ENCODE measurements around the gene OR2W1. TPM values are rescaled to one million over a fixed set of nuclear protein-coding genes. Genes with fewer than 3 reads are reported as not detected.

OR2W1 gene
- total RNA-seq, 2 experiments from 2014 or later: not detected

DNA sequence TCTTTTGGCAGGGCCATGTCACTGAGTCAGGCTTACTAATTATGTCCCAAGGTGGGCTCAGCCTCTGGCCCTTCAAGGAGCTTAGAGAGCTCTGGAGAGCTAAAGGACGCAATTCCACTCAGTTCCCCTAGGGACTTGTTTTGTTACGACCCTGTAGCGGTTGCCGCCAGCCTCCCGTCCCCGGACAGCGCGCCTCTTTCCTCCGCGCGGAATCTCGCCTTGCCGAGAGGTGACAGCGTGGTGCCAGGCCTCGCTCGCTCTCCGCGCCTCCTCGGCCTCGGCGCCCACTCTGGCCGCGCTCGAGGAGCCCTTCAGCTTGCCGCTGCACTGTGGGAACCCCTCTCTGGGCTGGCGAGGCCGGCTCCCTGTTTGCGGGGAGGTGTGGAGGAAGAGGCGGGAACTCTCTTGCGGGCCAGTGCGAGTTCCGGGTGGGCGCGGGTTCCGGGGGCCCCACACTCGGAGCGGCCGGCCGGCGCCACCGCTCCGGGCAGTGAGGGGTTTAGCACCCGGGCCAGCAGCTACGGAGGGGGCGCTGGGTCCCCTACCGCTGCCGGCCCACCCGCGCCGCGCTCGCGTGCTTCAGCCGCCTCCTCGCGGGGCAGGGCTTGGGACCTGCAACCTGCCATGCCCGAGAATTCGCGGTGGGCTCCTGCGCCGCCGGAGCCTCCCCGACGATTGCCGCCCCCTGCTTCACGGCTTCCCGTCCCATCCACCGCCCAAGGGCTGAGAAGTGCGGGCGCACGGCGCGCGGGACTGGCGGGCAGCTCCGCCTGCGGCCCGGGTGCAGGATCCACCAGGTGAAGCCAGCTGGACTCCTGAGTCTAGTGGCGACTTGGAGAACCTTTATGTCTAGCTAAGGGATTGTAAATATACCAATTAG, 30.0 kb downstream of the OR2W1 start:
- no peak for DNase-seq
- Mint-ChIP-seq H3K4me1 (peaks cover 22% of the 10 kb centered on the region), H3K9me3 (no peaks in the 10 kb centered on the region), H3K27me3 (peaks cover 39% of the 10 kb centered on the region), H3K4me3 (no peak overlapping the region), H3K36me3 (no peaks in the 10 kb centered on the region), H3K27ac (no peak overlapping the region)

DNA sequence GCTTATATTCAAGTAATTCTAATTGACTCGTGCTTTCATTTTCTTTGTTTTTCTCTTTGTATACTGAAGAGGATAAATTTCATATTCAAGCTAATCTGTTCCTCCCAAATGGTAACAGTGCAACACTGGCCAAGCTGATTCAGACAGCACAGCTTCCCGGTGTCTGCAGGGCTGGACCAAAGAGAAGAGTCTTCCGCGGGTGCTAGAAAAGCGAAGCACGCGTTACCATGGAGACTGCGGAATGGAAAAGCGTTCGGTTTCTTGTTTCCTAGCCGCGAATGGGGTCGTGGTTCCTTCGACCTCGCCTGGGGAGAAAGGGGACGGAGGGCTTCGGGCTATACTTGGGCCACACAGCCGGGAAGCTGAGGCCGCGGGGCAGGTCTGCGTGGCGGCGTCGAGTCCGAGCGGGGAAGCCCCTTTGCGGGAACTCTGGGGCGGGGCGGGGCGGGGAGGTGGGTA, 33.7 kb downstream of the OR2W1 start:
- H3K9me3 Mint-ChIP-seq: no peaks in the 10 kb centered on the region
- peak; percentile 55 for DNase-seq
- peak overlapping the region; percentile 45 for H3K27ac Mint-ChIP-seq
- H3K4me3 Mint-ChIP-seq: peak overlapping the region; percentile 78
- no peaks in the 10 kb centered on the region for H3K36me3 Mint-ChIP-seq
- peaks cover 15% of the 10 kb centered on the region for H3K4me1 Mint-ChIP-seq
- H3K27me3 Mint-ChIP-seq: peaks cover 27% of the 10 kb centered on the region

DNA sequence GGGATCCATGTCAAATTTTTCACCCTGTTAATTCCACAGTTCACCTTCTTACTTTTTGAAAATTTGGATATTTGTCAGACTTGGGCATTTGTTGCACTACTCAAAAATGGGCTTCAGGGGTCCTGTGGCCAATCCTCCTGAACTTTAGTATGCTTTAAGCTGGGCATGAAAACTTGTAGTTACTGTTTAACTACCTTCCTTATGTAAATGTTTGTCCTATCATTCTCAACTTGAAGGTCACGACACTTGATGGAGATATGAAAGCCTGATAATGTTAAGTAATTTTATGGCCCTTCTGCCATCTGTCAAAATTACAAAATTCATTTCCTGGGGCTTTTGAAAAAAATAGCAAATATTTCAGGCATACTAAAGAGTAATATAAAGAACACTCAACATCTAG, 35.6 kb downstream of the OR2W1 start:
- Mint-ChIP-seq H3K9me3 (peaks cover 4% of the 10 kb centered on the region), H3K27ac (no peak overlapping the region), H3K27me3 (peaks cover 19% of the 10 kb centered on the region), H3K36me3 (peaks cover 7% of the 10 kb centered on the region), H3K4me3 (no peak overlapping the region), H3K4me1 (peaks cover 22% of the 10 kb centered on the region)
- DNase-seq: no peak

DNA sequence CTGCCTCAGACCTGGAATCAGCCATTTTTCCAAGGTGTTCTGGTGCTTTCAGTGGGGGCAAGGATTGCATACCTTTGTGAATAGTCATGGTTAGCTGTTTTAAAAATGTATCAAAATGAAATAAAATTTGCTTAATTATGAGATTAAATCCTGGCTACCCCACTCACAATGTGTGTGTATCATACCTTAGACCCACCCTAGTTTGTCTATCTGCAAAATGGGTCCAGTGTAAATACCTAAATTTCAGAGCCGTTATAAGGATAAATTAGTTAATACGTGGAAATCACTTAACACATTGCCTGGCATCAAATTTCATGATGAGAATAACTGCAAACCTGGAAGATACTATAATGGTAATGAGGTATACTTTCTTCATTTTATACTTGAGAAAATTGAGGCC, 36.9 kb downstream of the OR2W1 start:
- H3K4me3 Mint-ChIP-seq: no peak overlapping the region
- peaks cover 8% of the 10 kb centered on the region for H3K27me3 Mint-ChIP-seq
- DNase-seq: no peak
- peaks cover 17% of the 10 kb centered on the region for H3K4me1 Mint-ChIP-seq
- peaks cover 8% of the 10 kb centered on the region for H3K36me3 Mint-ChIP-seq
- no peak overlapping the region for H3K27ac Mint-ChIP-seq
- H3K9me3 Mint-ChIP-seq: peaks cover 4% of the 10 kb centered on the region

DNA sequence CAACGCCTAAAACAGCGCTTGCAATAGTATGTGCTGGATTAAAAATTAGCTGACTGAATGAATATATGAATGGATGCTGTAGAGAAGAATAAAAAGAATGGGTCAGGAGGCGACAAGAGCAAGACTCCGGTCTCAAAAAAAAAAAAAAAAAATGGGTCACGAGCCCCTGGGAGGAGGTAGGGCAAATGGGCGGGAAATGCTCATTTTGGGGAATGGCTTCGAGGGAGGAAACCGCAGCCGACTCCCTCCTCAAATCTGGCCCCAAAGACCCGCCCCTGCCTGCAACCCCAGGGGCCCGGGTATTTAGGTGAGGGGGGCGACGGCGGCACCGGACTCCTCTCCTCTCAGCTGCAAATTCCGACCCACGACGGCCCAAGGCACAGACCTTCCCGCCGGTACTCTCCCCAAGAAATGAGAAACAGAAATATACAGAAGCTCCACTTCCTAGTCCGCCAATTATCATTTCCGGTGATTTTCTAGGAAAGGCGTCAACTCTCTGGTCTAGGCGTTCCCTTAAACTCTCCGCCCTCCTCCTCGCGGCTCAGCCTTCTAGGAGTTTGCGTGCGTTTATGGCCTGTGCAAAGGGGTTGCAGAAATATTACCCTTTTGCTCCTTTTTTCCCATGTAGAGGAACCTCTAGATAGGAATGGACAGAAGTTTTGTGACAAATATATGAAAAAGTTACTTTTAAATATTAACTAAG, 39.6 kb downstream of the OR2W1 start, which contains the start of gene ZNF311:
ZNF311 (minus strand) TSS at position 133 of the 703 bp plus-strand sequence. CDS start 1,361 bp downstream, outside the sequence.
- peak; percentile 46 for DNase-seq
- Mint-ChIP-seq H3K27me3 (peaks cover 2% of the 10 kb centered on the region), H3K4me3 (peak within 1 kb of the TSS; percentile 83), H3K4me1 (peaks cover 14% of the 10 kb centered on the region), H3K36me3 (peaks cover 8% of the 10 kb centered on the region), H3K9me3 (peaks cover 4% of the 10 kb centered on the region), H3K27ac (peak within 1 kb of the TSS; percentile 81)

DNA sequence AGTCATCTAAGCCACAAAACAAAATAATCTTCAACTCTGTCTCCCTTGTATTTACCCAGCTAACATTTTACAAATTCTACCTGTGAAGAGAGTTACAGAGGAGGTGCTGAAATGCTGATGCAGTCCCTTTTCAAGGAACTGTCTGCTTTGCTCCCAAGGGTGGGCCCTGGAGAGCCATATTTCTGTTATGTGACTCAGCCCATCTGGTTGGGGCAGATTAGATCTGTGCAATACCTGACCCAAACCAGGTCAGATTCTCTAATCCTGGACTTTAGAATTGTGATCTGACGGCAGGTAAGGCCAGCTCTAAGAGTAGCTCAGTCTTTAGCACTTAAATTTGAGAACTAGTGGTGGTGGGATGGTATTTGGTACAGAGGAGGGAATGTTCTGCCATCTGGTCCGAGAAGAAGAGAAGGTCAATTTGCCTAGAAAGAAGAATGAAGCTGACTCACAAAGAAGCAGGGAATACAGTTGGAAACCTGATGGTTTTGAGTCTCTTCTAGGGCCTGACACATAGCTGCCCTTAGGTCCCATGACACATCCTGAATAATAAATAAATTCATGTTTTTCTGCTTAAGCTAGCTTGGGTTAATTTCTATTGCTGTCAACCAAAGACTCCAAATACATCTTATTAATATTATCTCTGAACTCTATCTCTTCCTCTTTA, 48.0 kb downstream of the OR2W1 start:
- peaks cover 3% of the 10 kb centered on the region for H3K4me1 Mint-ChIP-seq
- no peak overlapping the region for H3K4me3 Mint-ChIP-seq
- peaks cover 9% of the 10 kb centered on the region for H3K27me3 Mint-ChIP-seq
- H3K36me3 Mint-ChIP-seq: peaks cover 4% of the 10 kb centered on the region
- no peak overlapping the region for H3K27ac Mint-ChIP-seq
- no peak for DNase-seq
- no peaks in the 10 kb centered on the region for H3K9me3 Mint-ChIP-seq

DNA sequence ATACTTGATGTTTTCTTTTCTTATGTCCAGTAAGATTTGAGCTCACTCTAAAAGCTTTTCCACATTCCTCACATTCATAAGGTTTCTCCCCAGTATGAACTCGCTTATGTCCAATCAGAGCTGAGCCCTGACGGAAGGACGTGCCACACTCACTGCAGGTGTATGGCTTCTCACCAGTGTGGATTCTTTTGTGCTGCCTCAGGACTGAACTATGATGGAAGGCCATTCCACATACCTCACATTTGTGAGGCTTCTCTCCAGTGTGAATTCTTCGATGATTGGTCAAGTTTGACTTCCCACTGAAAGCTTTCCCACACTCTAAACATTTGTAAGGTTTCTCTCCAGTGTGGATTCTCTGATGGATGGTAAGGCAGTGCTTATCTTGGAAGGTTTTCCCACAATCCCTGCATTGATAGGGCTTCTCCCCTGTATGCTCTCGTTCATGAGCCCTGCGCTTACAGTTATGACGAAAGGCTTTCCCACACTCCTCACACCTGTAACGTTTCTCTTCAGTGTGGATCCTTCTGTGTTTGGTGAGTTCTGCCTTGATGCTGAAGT, 49.8 kb downstream of the OR2W1 start:
- no peak for DNase-seq
- H3K27me3 Mint-ChIP-seq: peaks cover 9% of the 10 kb centered on the region
- H3K27ac Mint-ChIP-seq: no peak overlapping the region
- peaks cover 3% of the 10 kb centered on the region for H3K4me1 Mint-ChIP-seq
- no peak overlapping the region for H3K4me3 Mint-ChIP-seq
- peaks cover 4% of the 10 kb centered on the region for H3K36me3 Mint-ChIP-seq
- H3K9me3 Mint-ChIP-seq: no peaks in the 10 kb centered on the region

Other genes with a start within 250 kb of the OR2W1 start
- gene TRIM27, start 121.2 kb downstream of the OR2W1 start, total RNA-seq: 10 to 100 TPM; 51.5 to 52.3 TPM
- gene ZNF311, start 39.9 kb downstream of the OR2W1 start, total RNA-seq: 1 to 10 TPM; 1.0 TPM
- not detected for gene OR2B3, start 42.1 kb upstream of the OR2W1 start, total RNA-seq
- gene OR2J1, start 54.3 kb upstream of the OR2W1 start, total RNA-seq: not detected
- not detected for gene OR2J3, start 62.9 kb upstream of the OR2W1 start, total RNA-seq
- gene OR2J2, start 125.7 kb upstream of the OR2W1 start, total RNA-seq: not detected